SK-N-SH (cell line): Measurements from ENCODE around the gene SEMA3A. TPM values are rescaled to one million over a fixed set of nuclear protein-coding genes. Genes with fewer than 3 reads are reported as not detected.

ENCODE experiments used
- CTCF ChIA-PET: fragments of 300-600, 350-600 bp; formaldehyde crosslinking; extraction: SDS; loops from one replicate; lab custom pipeline; 2021; lab: Yijun Ruan, JAX
- POLR2A ChIA-PET: fragments of 350-600 bp; sonication (Branson Sonifier 250); formaldehyde crosslinking; extraction: SDS; loops from one replicate; lab custom pipeline; 2020; ENCODE audit warnings: antibody characterized with exemption, inconsistent platforms; lab: Yijun Ruan, JAX
- DNase-seq: peaks from one replicate; pipeline ENCODE4 v3.0.0; 2012
- H2AFZ ChIP-seq: fragments of 200-600 bp; sonication (generic); 2 replicates; pipeline ENCODE4 v1.8.1; 2016; ENCODE audit warnings: antibody characterized with exemption, mild to moderate bottlenecking, low read depth
- H3F3A ChIP-seq: fragments of 200-600 bp; sonication (generic); replicated peaks from 2 replicates; pipeline ENCODE3; 2016; ENCODE audit warnings: antibody characterized with exemption, mild to moderate bottlenecking; ENCODE audit not compliant: insufficient read depth
- H3K27ac ChIP-seq, 2 experiments: fragments of 200-500 bp in 1 of 2; fragments of 200-600 bp in 1 of 2; sonication (Bioruptor generic) in 1 of 2; sonication (generic), shearing (Covaris generic) in 1 of 2; 2 replicates each; pipeline versions ENCODE4 v1.5.1 to v1.6.1; 2014 to 2016; ENCODE audit warnings: low read depth in 2 of 2, inconsistent platforms in 1 of 2, low read length in 1 of 2, mild to moderate bottlenecking in 1 of 2, mixed read lengths in 1 of 2
- H3K27me3 ChIP-seq: fragments of 200-600 bp; sonication (generic), shearing (Covaris generic); 2 replicates; pipeline ENCODE4 v1.6.1; 2016; ENCODE audit warnings: mixed run types; ENCODE audit not compliant: insufficient read depth
- H3K36me3 ChIP-seq, 2 experiments: fragments of 200-500 bp in 1 of 2; fragments of 200-600 bp in 1 of 2; sonication (Bioruptor generic) in 1 of 2; sonication (generic) in 1 of 2; replicated peaks in 1 of 2; 2 replicates each; pipeline versions ENCODE3 to v1.5.1; 2014 to 2016; ENCODE audit warnings: low read length in 1 of 2, mild to moderate bottlenecking in 1 of 2; ENCODE audit not compliant: insufficient read depth in 2 of 2, control insufficient read depth in 1 of 2
- H3K4me1 ChIP-seq, 2 experiments: fragments of 200-500 bp in 1 of 2; fragments of 200-600 bp in 1 of 2; sonication (Bioruptor generic) in 1 of 2; sonication (generic), shearing (Covaris generic) in 1 of 2; 2 replicates each; pipeline versions ENCODE4 v1.5.1 to v1.6.1; 2014 to 2016; ENCODE audit warnings: low read depth in 1 of 2, low read length in 1 of 2, mixed run types in 1 of 2; ENCODE audit not compliant: insufficient read depth in 2 of 2, control insufficient read depth in 1 of 2
- H3K4me2 ChIP-seq: fragments of 200-600 bp; sonication (generic), shearing (Covaris generic); 2 replicates; pipeline ENCODE4 v1.6.1; 2017; ENCODE audit warnings: mixed run types
- H3K4me3 ChIP-seq, 2 experiments: fragments of 200-500 bp in 1 of 2; fragments of 200-600 bp in 1 of 2; sonication (Bioruptor generic) in 1 of 2; sonication (generic), shearing (Covaris generic) in 1 of 2; 2 replicates each; pipeline versions ENCODE4 v1.5.1 to v1.8.1; 2014 to 2016; ENCODE audit warnings: low read depth in 2 of 2, inconsistent platforms in 1 of 2, low read length in 1 of 2, mild to moderate bottlenecking in 1 of 2, mixed read lengths in 1 of 2, moderate library complexity in 1 of 2
- H3K79me2 ChIP-seq: fragments of 200-600 bp; sonication (generic); 2 replicates; pipeline ENCODE4 v1.8.1; 2017; ENCODE audit warnings: mild to moderate bottlenecking; ENCODE audit not compliant: insufficient read depth
- H3K9ac ChIP-seq: fragments of 200-600 bp; sonication (generic); 2 replicates; pipeline ENCODE4 v1.6.1; 2017; ENCODE audit warnings: mixed run types
- H3K9me2 ChIP-seq: fragments of 200-600 bp; sonication (generic); 2 replicates; pipeline ENCODE4 v1.6.1; 2017; ENCODE audit warnings: mixed run types
- H3K9me3 ChIP-seq: fragments of 200-600 bp; sonication (generic); 2 replicates; pipeline ENCODE4 v1.6.1; 2017; ENCODE audit warnings: mixed run types, mild to moderate bottlenecking, moderate library complexity
- H4K20me1 ChIP-seq: fragments of 200-600 bp; sonication (generic); 2 replicates; pipeline ENCODE4 v1.6.1; 2017; ENCODE audit warnings: mild to moderate bottlenecking, mixed run types; ENCODE audit not compliant: insufficient read depth
- FOSL2 ChIP-seq: IDR thresholded peaks from 2 replicates; pipeline ENCODE4 v1.4.0; 2012; ENCODE audit warnings: low read depth, mild to moderate bottlenecking, moderate library complexity, borderline replicate concordance
- JUND ChIP-seq: IDR thresholded peaks from 2 replicates; pipeline ENCODE4 v1.4.0; 2012
- NRF1 ChIP-seq: IDR thresholded peaks from 2 replicates; pipeline ENCODE4 v1.6.1; 2012; ENCODE audit warnings: low read depth, mild to moderate bottlenecking, low read length
- RAD21 ChIP-seq: IDR thresholded peaks from 2 replicates; pipeline ENCODE4 v1.6.1; 2012; ENCODE audit warnings: mild to moderate bottlenecking, low read length
- SMC3 ChIP-seq: IDR thresholded peaks from 2 replicates; pipeline ENCODE4 v1.6.1; 2012; ENCODE audit warnings: low read depth, low read length, improper control_type of control experiment
- TCF12 ChIP-seq: IDR thresholded peaks from 2 replicates; pipeline ENCODE4 v1.4.0; 2012
- WGBS: methylation state at CpG from one replicate; pipeline ENCODE4 v1.1.6; 2017; ENCODE audit warnings: low lambda C conversion rate; 5-methylcytosine and 5-hydroxymethylcytosine counted together
- polyA plus RNA-seq, 3 experiments: library from polyadenylated mRNA; depleted of rRNA; stranded (reverse); fragments of >200 nt; gene quantifications; 2 replicates each; pipeline ENCODE4 v1.2.3, GENCODE V29; 2012
- TF ChIP-seq, protein P1 (sequence below): fragments of 200-600 bp; sonication (generic); IDR thresholded peaks from 2 replicates; pipeline ENCODE4 v1.6.1; 2017; ENCODE audit warnings: antibody characterized with exemption, mild to moderate bottlenecking, moderate library complexity
- TF ChIP-seq, protein P2 (sequence below): IDR thresholded peaks from 2 replicates; pipeline ENCODE4 v1.4.0; 2012; ENCODE audit warnings: low read depth, borderline replicate concordance

Gene SEMA3A
- polyA plus RNA-seq, 1 of the 3 experiments (the other 2 are of a cell fraction) = 15.9 TPM

DNA sequence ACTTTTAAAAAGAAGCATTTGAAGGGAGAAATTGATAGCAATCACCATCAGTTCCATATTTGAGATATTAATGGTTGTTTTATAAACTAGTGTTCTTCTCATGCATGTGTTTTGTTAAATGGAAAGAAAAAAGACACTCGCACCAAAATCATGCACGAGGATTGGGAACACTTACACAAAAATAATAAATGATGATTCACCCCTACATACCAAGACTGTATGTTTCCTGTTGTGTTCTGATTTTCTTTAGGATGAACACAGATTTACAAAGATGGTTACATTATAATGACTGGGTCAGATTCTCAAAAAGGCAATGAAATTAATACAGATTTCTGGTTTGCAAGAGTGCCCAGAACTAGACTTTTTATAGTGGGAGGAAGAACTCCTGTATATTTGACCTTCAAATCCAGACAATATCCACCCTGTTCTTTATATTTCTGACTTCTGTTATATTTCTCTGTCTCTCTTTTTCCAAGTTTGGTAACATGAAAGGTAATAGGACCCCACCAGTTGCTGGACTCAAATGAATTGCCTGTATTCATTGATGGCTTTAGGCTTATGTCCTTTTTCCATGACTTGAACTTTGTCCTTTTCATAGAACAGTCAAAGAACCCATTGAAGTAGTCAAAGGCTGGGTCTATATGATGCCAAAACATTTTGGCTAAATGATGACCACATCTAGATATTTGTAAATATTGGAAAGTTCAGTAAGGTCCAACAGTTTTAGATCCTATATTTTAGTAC lies 54.4 kb downstream of the SEMA3A start:
- Histone ChIP-seq H3K4me1 (peaks cover 4 to 30% of the 10 kb centered on the region in 2 experiments; a peak in 3 of 4 replicates), H3K9me3 (no peaks in the 10 kb centered on the region), H4K20me1 (no peaks in the 10 kb centered on the region), H3K36me3 (no peaks in the 10 kb centered on the region), H3K9ac (no peak overlapping the region), H3K9me2 (no peaks in the 10 kb centered on the region), H3F3A (peaks cover 3% of the 10 kb centered on the region), H3K79me2 (peaks cover 7% of the 10 kb centered on the region; the same call in 1 of the 2 replicates), H3K27ac (peak overlapping the region in 1 of 2 experiments; percentile 27; a peak in 2 of 4 replicates), H3K4me3 (no peak overlapping the region), H3K27me3 (no peaks in the 10 kb centered on the region), H3K4me2 (peak overlapping the region; percentile 9; the same call in 1 of the 2 replicates), H2AFZ (peak overlapping the region; percentile 14; the same call in 1 of the 2 replicates)
- ChIA-PET CTCF (interaction anchor here (1.0 to 1.2 kb wide), 2 partner anchors 38 to 880 kb away, joined by 3 read pairs; no protein-coding TSS in a partner anchor), POLR2A (no interaction called here)
- 46% methylated on average over 2 of the region's 2 CpGs for WGBS
- TF ChIP-seq RAD21 = no peak
- peak; percentile 19; the same call in 1 of the 2 replicates for TF ChIP-seq JUND
- peak; percentile 55; the same call in 1 of the 2 replicates for TF ChIP-seq FOSL2
- 0 out of 2 replicates have a peak, but pooled peaks have one; percentile 18 for TF ChIP-seq TCF12
- DNase-seq = no peak

DNA sequence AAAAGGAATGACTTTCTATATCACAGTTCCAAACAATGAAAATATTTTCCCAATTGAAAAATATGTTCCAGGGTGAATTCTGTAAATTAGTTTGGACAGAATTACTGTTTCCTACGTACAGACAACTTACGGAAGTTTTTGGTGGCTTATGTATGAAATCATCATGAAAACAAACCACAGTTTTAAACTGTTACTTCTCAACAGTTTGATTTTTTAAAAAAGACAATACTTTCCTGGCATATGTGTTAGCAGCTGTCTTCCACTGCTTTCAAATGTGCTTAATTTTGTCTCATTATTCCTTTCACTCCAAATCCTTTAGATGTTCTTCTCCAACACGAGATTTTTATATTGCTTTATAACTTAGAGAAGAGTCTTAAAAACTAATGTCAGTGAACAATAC lies 56.2 kb downstream of the SEMA3A start:
- CTCF ChIA-PET = no interaction called here
- no peaks in the 10 kb centered on the region for H3K27me3 ChIP-seq
- peak overlapping the region in 1 of 2 experiments; percentile 3; a peak in 1 of 4 replicates for H3K4me3 ChIP-seq
- POLR2A ChIA-PET = no interaction called here
- no peak for DNase-seq
- H3K27ac ChIP-seq = peak overlapping the region in 1 of 2 experiments; percentile 42; a peak in 3 of 4 replicates
- no peaks in the 10 kb centered on the region for H3K9me3 ChIP-seq
- no peaks in the 10 kb centered on the region for H3K9me2 ChIP-seq
- TF ChIP-seq NRF1 = no peak
- no peak for TF ChIP-seq SMC3
- TF ChIP-seq, protein P1, sequence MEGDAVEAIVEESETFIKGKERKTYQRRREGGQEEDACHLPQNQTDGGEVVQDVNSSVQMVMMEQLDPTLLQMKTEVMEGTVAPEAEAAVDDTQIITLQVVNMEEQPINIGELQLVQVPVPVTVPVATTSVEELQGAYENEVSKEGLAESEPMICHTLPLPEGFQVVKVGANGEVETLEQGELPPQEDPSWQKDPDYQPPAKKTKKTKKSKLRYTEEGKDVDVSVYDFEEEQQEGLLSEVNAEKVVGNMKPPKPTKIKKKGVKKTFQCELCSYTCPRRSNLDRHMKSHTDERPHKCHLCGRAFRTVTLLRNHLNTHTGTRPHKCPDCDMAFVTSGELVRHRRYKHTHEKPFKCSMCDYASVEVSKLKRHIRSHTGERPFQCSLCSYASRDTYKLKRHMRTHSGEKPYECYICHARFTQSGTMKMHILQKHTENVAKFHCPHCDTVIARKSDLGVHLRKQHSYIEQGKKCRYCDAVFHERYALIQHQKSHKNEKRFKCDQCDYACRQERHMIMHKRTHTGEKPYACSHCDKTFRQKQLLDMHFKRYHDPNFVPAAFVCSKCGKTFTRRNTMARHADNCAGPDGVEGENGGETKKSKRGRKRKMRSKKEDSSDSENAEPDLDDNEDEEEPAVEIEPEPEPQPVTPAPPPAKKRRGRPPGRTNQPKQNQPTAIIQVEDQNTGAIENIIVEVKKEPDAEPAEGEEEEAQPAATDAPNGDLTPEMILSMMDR = no peak
- TF ChIP-seq JUND = no peak
- TF ChIP-seq, protein P2, sequence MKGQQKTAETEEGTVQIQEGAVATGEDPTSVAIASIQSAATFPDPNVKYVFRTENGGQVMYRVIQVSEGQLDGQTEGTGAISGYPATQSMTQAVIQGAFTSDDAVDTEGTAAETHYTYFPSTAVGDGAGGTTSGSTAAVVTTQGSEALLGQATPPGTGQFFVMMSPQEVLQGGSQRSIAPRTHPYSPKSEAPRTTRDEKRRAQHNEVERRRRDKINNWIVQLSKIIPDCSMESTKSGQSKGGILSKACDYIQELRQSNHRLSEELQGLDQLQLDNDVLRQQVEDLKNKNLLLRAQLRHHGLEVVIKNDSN = no peak
- WGBS = 51% methylated on average over 3 of the region's 3 CpGs
- no peaks in the 10 kb centered on the region for H4K20me1 ChIP-seq
- peaks cover 3% of the 10 kb centered on the region for H3F3A ChIP-seq
- peak overlapping the region; percentile 38 for H3K4me2 ChIP-seq
- H3K79me2 ChIP-seq = peaks cover 7% of the 10 kb centered on the region; the same call in 1 of the 2 replicates
- H3K4me1 ChIP-seq = peaks cover 0 to 22% of the 10 kb centered on the region in 2 experiments; a peak in 2 of 4 replicates
- H2AFZ ChIP-seq = peak overlapping the region; percentile 63
- H3K9ac ChIP-seq = peak overlapping the region; percentile 24; the same call in 1 of the 2 replicates
- H3K36me3 ChIP-seq = no peaks in the 10 kb centered on the region
